Mesenchymal stem cell (in vitro differentiated cells and primary cell): Measurements from ENCODE around the gene TMOD2. TPM values are rescaled to one million over a fixed set of nuclear protein-coding genes. Genes with fewer than 3 reads are reported as not detected.
A peak's percentile ranks its signal among the peaks of the same experiment; 100 is the strongest.

Experiments used
- DNase-seq: peaks from one replicate; pipeline ENCODE4 v3.0.0-alpha.2; 2013
- H2AFZ ChIP-seq: one replicate; pipeline ENCODE4 v1.6.1; 2013; ENCODE audit warnings: low read depth, mild to moderate bottlenecking, control low read depth, inconsistent platforms, low read length, moderate library complexity
- H2AK5ac ChIP-seq: 2 replicates; pipeline ENCODE4 v1.6.1; 2013; ENCODE audit warnings: low read length, moderate library complexity, mild to moderate bottlenecking, inconsistent platforms; ENCODE audit not compliant: severe bottlenecking
- H2BK120ac ChIP-seq: one replicate; pipeline ENCODE4 v1.6.1; 2013; ENCODE audit warnings: low read depth, mild to moderate bottlenecking, inconsistent platforms, low read length, moderate library complexity
- H2BK12ac ChIP-seq, 2 experiments: one replicate each; pipeline ENCODE4 v1.6.1; 2013; ENCODE audit warnings: inconsistent platforms in 2 of 2, low read length in 2 of 2, mild to moderate bottlenecking in 2 of 2, moderate library complexity in 2 of 2, control low read depth in 1 of 2
- H2BK15ac ChIP-seq: one replicate; pipeline ENCODE4 v1.6.1; 2013; ENCODE audit warnings: mild to moderate bottlenecking, low read depth, inconsistent platforms; ENCODE audit not compliant: poor library complexity, severe bottlenecking
- H2BK5ac ChIP-seq: 2 replicates; pipeline ENCODE4 v1.6.1; 2013; ENCODE audit warnings: low read depth, mild to moderate bottlenecking, low read length, control low read depth, inconsistent platforms; ENCODE audit not compliant: poor library complexity, severe bottlenecking
- H3K14ac ChIP-seq, 2 experiments: one replicate each; pipeline ENCODE4 v1.6.1; 2013; ENCODE audit warnings: inconsistent platforms in 2 of 2, low read length in 2 of 2, control low read depth in 1 of 2, mild to moderate bottlenecking in 1 of 2, moderate library complexity in 1 of 2
- H3K18ac ChIP-seq, 2 experiments: one replicate each; pipeline ENCODE4 v1.6.1; 2013; ENCODE audit warnings: inconsistent platforms in 2 of 2, low read length in 2 of 2, control low read depth in 1 of 2, low read depth in 1 of 2, mild to moderate bottlenecking in 1 of 2
- H3K23ac ChIP-seq, 2 experiments: one replicate each; pipeline ENCODE4 v1.6.1; 2013; ENCODE audit warnings: inconsistent platforms in 2 of 2, low read length in 2 of 2, mild to moderate bottlenecking in 2 of 2, moderate library complexity in 2 of 2, control low read depth in 1 of 2
- H3K27ac ChIP-seq: 2 replicates; pipeline ENCODE4 v1.5.1; 2013; ENCODE audit warnings: mild to moderate bottlenecking, moderate library complexity, low read length, control low read depth, inconsistent platforms; ENCODE audit not compliant: poor library complexity, severe bottlenecking
- H3K27me3 ChIP-seq, 2 experiments: 2 replicates each; pipeline versions ENCODE4 v1.6.1 to v1.7.0; 2013; ENCODE audit warnings: low read length in 2 of 2, mild to moderate bottlenecking in 2 of 2, moderate library complexity in 2 of 2, control low read depth in 1 of 2, inconsistent platforms in 1 of 2; ENCODE audit not compliant: control insufficient read depth in 1 of 2, insufficient read depth in 1 of 2
- H3K36me3 ChIP-seq, 2 experiments: 2 replicates each; pipeline versions ENCODE4 v1.6.1 to v1.7.0; 2013; ENCODE audit warnings: low read length in 2 of 2, control low read depth in 1 of 2, inconsistent platforms in 1 of 2, low read depth in 1 of 2, mild to moderate bottlenecking in 1 of 2; ENCODE audit not compliant: insufficient read depth in 2 of 2, control insufficient read depth in 1 of 2
- H3K4ac ChIP-seq, 2 experiments: one replicate each; pipeline ENCODE4 v1.6.1; 2013; ENCODE audit warnings: inconsistent platforms in 2 of 2, low read length in 2 of 2, mild to moderate bottlenecking in 2 of 2, moderate library complexity in 2 of 2, control low read depth in 1 of 2, low read depth in 1 of 2
- H3K4me1 ChIP-seq: 2 replicates; pipeline ENCODE4 v1.6.1; 2013; ENCODE audit warnings: low read depth, low read length, control low read depth; ENCODE audit not compliant: control insufficient read depth, insufficient read depth
- H3K4me2 ChIP-seq: 2 replicates; pipeline ENCODE4 v1.6.1; 2013; ENCODE audit warnings: low read length, mild to moderate bottlenecking, inconsistent platforms; ENCODE audit not compliant: poor library complexity, severe bottlenecking
- H3K4me3 ChIP-seq, 2 experiments: 2 replicates each; pipeline versions ENCODE4 v1.5.1 to v1.7.0; 2013; ENCODE audit warnings: low read length in 2 of 2, mild to moderate bottlenecking in 2 of 2, control low read depth in 1 of 2, low read depth in 1 of 2; ENCODE audit not compliant: insufficient read depth in 1 of 2
- H3K79me1 ChIP-seq: replicated peaks from 2 replicates; pipeline ENCODE4 v1.6.1; 2013; ENCODE audit warnings: mild to moderate bottlenecking, control low read depth, low read length, inconsistent platforms; ENCODE audit not compliant: poor library complexity, severe bottlenecking
- H3K9ac ChIP-seq: 2 replicates; pipeline ENCODE4 v1.7.0; 2013; ENCODE audit warnings: mild to moderate bottlenecking, low read length, moderate library complexity
- H3K9me3 ChIP-seq: 2 replicates; pipeline ENCODE4 v1.7.0; 2013; ENCODE audit warnings: mild to moderate bottlenecking, low read length; ENCODE audit not compliant: control insufficient read depth
- H4K8ac ChIP-seq: one replicate; pipeline ENCODE4 v1.6.1; 2013; ENCODE audit warnings: inconsistent platforms, mild to moderate bottlenecking, low read length, moderate library complexity
- H4K91ac ChIP-seq: one replicate; pipeline ENCODE4 v1.6.1; 2013; ENCODE audit warnings: mild to moderate bottlenecking, low read length, inconsistent platforms
- WGBS: methylation state at CpG from one replicate; pipeline ENCODE4 v1.1.7; 2013; ENCODE audit warnings: mixed read lengths; 5-methylcytosine and 5-hydroxymethylcytosine counted together
- polyA plus RNA-seq, 2 experiments: library from polyadenylated mRNA; stranded (reverse); fragments of 200-250 nt; gene quantifications; one replicate each; pipeline ENCODE4 v1.2.3, GENCODE V29; 2013

Gene TMOD2
- 5.9 TPM for polyA plus RNA-seq (2013, experiment 1 of 2)
- polyA plus RNA-seq (2013, experiment 2 of 2), result 5.9 TPM

DNA sequence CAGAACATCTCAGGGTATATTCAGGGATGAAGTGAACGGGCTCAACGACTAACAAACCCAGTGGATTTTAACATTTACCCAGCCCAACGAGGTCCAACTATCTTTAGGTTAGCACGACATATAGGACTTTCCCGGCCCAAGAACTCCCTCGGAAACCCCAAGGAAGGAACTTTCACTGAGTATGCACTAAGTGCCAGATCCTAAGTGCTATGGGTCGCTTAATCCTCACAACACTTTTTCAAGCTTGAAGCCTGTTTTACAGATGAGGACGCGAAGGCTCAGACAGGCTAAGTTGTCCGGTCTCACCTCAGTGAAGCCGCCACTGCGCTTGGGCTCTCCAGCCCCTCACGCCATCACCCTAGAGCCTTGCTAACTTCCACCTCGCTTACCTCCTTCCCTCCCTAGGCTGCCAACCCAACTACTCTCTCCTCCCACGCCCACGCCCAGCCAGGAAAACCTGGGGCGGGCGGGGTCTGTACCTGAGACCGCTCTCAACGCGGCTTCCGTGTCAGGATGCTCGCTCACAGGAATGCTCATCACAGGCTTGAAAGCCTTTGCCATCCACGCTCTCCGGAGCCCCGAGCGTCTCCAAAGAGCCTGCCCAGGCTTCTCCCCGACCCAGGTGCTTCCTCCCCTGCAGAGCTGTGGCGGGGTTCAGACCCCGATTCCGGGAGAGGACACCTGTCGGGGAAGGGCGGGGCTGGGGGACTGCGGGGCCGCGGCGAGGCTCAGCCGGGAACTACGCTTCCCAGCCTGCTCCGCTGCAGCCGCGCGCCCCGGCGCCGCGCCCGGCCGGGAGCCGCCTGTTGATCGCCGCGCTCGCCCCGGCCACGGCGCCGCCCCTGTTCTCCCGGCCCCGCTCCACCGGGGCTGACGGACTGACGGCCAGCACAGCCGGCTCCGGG is at the start of gene TMOD2:
Gene TMOD2 (plus strand): TSS at position 806 of the 905 bp plus-strand sequence. CDS start 14,845 bp downstream, outside the sequence.
- H4K91ac ChIP-seq, result no peak within 1 kb of the TSS
- no peak within 1 kb of the TSS for H4K8ac ChIP-seq
- H3K4me1 ChIP-seq, result peaks cover 8% of the 10 kb centered on the region
- H3K9me3 ChIP-seq, result no peaks in the 10 kb centered on the region
- H3K36me3 ChIP-seq, result no peaks in the 10 kb centered on the region
- peak within 1 kb of the TSS; percentile 38 for H2BK15ac ChIP-seq
- H3K4ac ChIP-seq, result no peak within 1 kb of the TSS
- H3K4me2 ChIP-seq, result peak within 1 kb of the TSS; percentile 100
- peaks cover 26 to 59% of the 10 kb centered on the region in 2 experiments for H3K27me3 ChIP-seq
- peak; percentile 34 for DNase-seq
- peak within 1 kb of the TSS; percentile 80 for H3K9ac ChIP-seq
- no peak within 1 kb of the TSS for H2AK5ac ChIP-seq
- no peak within 1 kb of the TSS for H2BK12ac ChIP-seq
- H3K27ac ChIP-seq, result no peak within 1 kb of the TSS
- H3K79me1 ChIP-seq, result no peaks in the 10 kb centered on the region
- peak within 1 kb of the TSS; percentile 89 for H2AFZ ChIP-seq
- peak within 1 kb of the TSS; percentile 76 to 90 for H3K4me3 ChIP-seq
- H2BK5ac ChIP-seq, result no peak within 1 kb of the TSS
- H2BK120ac ChIP-seq, result no peak within 1 kb of the TSS
- H3K18ac ChIP-seq, result peak within 1 kb of the TSS in 1 of 2 experiments; percentile 7
- H3K23ac ChIP-seq, result no peak within 1 kb of the TSS
- H3K14ac ChIP-seq, result no peak within 1 kb of the TSS
- 11% methylated on average over 42 of the region's 65 CpGs for WGBS

DNA sequence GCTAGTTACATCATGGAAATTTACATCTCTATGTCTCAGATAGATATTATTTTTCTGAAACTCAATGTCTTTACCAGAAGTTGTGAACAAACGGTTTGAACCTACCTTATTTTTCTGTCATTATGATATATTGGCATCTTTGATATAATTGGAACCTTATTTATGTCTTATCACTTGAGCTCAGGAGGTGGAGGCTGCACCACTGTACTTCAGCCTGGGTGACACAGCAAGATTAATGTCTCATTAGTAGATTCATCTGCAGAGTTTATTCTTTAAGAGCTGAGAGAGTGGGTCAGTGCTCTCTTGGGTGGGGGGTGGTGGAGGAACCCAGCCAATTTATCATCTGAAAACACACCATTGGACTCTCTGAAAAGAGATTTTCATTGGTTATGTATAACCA is 48.7 kb upstream of the TMOD2 start:
- no peak overlapping the region for H2BK15ac ChIP-seq
- no peak overlapping the region for H3K9ac ChIP-seq

DNA sequence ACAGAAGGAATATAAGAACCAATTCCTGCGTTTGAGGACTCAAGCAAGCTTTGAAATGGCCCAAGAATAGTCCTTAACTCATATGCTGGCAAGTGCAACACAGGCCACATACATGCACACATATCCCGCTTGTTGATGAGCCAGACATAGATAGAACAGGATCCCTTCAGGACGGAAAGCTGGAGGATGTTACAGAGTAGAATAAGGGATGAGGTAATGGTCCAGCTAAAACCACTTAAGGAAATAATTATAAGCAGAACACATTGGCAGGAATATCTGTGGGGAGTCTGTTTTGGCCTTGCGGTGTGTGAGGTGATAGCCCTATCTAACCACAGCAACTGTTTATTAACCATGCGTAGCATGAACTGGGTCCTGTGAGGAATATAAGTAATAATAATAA is 45.1 kb upstream of the TMOD2 start:
- H3K4me2 ChIP-seq, result no peak overlapping the region

More for the DNA sequence above, 48.7 kb upstream of the TMOD2 start:
- Histone ChIP-seq H3K4me1 (no peaks in the 10 kb centered on the region), H3K23ac (no peak overlapping the region), H3K27ac (no peak overlapping the region), H3K27me3 (peaks cover 19 to 28% of the 10 kb centered on the region in 2 experiments), H2AFZ (no peak overlapping the region), H3K18ac (no peak overlapping the region), H4K91ac (no peak overlapping the region), H3K79me1 (no peaks in the 10 kb centered on the region), H3K4me2 (no peak overlapping the region), H3K14ac (no peak overlapping the region), H2AK5ac (no peak overlapping the region), H3K36me3 (no peaks in the 10 kb centered on the region), H4K8ac (no peak overlapping the region), H2BK5ac (no peak overlapping the region), H3K4me3 (no peak overlapping the region), H3K9me3 (no peaks in the 10 kb centered on the region), H3K4ac (no peak overlapping the region), H2BK120ac (no peak overlapping the region), H2BK12ac (no peak overlapping the region)
- no CpG with 5 or more reads among the region's 1 CpG for WGBS
- no peak for DNase-seq

DNA sequence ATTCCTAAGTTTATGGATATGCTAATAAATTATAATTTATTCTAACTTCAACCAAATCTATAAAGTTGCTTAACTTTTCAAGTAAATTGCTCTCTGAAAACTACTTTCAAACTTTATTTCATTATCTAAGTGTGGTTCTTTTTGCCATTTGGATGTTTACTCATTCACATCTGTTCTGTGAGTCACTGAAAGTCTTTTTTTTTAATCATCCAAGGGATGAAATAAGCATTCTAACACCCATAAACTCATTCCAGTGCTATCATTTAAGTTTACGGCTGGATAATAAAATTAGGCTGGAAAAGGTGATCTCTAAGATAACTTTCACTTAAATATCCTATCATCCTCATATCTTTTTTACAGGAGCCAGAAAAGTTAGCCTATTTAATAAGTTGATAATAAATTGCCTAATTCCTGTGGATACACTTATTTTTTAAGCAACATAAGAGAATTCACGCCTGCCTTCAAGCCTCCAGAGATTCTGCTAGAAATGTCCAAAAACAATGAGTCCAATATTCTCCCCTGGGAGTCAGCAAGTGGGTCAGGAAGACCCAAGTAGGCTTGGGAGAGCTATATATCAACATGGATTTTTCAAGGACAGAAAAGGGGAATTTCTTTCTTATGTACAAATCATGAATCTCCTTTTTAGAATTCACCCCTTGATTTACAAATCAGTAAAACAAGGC is 44.3 kb upstream of the TMOD2 start:
- Histone ChIP-seq H4K91ac (no peak overlapping the region), H4K8ac (no peak overlapping the region), H3K79me1 (no peaks in the 10 kb centered on the region), H3K4me3 (no peak overlapping the region), H3K4ac (no peak overlapping the region), H3K27me3 (peaks cover 5 to 6% of the 10 kb centered on the region in 2 experiments), H2BK120ac (no peak overlapping the region), H3K4me1 (no peaks in the 10 kb centered on the region), H2AFZ (no peak overlapping the region), H2BK12ac (no peak overlapping the region), H2BK5ac (no peak overlapping the region), H3K4me2 (no peak overlapping the region), H2AK5ac (no peak overlapping the region), H3K9me3 (no peaks in the 10 kb centered on the region), H2BK15ac (no peak overlapping the region), H3K9ac (peak overlapping the region; percentile 26), H3K23ac (no peak overlapping the region), H3K27ac (no peak overlapping the region), H3K18ac (no peak overlapping the region), H3K14ac (no peak overlapping the region), H3K36me3 (no peaks in the 10 kb centered on the region)
- no CpG with 5 or more reads among the region's 2 CpGs for WGBS
- peak; percentile 51 for DNase-seq

More for the DNA sequence above, 45.1 kb upstream of the TMOD2 start:
- Histone ChIP-seq H3K4me3 (peak overlapping the region in 1 of 2 experiments; percentile 18), H3K4ac (no peak overlapping the region), H3K9me3 (no peaks in the 10 kb centered on the region), H3K18ac (no peak overlapping the region), H3K23ac (no peak overlapping the region), H2BK120ac (no peak overlapping the region), H3K4me1 (no peaks in the 10 kb centered on the region), H2BK12ac (no peak overlapping the region), H2BK5ac (no peak overlapping the region), H2BK15ac (no peak overlapping the region), H2AFZ (no peak overlapping the region), H3K27ac (no peak overlapping the region), H3K27me3 (peaks cover 3 to 5% of the 10 kb centered on the region in 2 experiments), H4K8ac (no peak overlapping the region), H3K9ac (no peak overlapping the region), H3K14ac (no peak overlapping the region), H2AK5ac (no peak overlapping the region), H3K79me1 (no peaks in the 10 kb centered on the region), H3K36me3 (no peaks in the 10 kb centered on the region), H4K91ac (no peak overlapping the region)
- peak; percentile 72 for DNase-seq
- 37% methylated on average over 2 of the region's 5 CpGs for WGBS
